ENCODE results near the gene ZCCHC3. TPM values are rescaled to one million over a fixed set of nuclear protein-coding genes. Genes with fewer than 3 reads are reported as not detected.
A peak's percentile ranks its signal among the peaks of the same experiment; 100 is the strongest.

Gene ZCCHC3
- total and polyA plus RNA-seq, 2 experiments from 2014 or later = 26.5 to 66.3 TPM

DNA sequence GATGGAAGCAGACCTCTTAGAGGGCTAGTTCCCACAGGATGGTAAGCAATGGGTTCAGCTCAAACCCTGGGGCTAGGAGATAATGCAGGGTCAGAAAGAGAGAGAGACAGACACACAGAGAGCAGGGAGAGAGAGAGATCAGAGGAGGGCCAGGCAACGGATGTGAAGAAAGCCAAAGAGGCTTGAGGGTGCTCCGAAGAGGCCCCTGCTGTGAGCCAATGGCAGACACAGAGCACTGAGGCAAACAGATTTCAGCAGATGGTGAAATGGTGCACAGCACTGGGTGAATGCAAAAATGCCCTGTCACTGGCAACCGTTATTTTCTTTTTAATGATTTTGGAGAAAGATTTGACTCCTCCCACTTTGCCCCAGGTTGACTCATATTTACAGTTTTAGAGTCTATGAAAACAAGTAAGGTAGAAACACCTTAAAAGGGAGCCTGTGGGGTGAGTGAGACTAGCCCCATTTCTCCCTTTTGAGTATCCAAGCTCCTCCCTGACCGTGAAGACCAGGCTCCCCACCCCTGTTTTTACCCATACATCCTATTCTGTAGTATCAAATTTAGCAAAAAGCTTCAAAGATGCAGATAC, 39.0 kb upstream of the ZCCHC3 start (continued):
- TF ChIP-seq JUNB (IDR thresholded peaks at IDR 0.05; ENCODE audit: unreplicated experiment) = no peak

DNA sequence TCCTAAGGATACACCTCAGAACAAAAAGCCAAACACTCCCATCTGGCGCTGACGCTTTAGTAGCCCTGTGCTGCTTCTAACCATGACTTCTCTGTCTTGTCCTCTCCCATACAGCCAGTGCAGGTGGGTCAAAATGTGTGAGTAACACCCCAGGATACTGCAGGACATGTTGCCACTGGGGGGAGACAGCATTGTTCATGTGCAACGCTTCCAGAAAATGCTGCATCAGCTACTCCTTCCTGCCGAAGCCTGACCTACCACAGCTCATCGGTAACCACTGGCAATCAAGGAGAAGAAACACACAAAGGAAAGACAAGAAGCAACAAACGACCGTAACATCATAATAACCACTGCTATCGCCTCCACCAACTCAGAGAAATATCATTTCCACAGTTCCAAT, 38.4 kb upstream of the ZCCHC3 start:
- DNase-seq (ENCODE audit: low spot score) = peak; percentile 31
- no peaks in the 10 kb centered on the region for H3K79me2 ChIP-seq (replicated peaks; ENCODE audit: insufficient read depth)
- H3K27ac ChIP-seq (ENCODE audit: low read depth) = no peak overlapping the region
- ATAC-seq = peak; percentile 43; the same call in 2 of the 3 replicates
- H3K27me3 ChIP-seq (ENCODE audit: insufficient read depth) = peaks cover 96% of the 10 kb centered on the region
- no peak overlapping the region for H2AFZ ChIP-seq
- no peaks in the 10 kb centered on the region for H3K36me3 ChIP-seq (ENCODE audit: insufficient read depth)
- TF ChIP-seq STAT1 (IDR thresholded peaks at IDR 0.05; ENCODE audit: unreplicated experiment) = no peak
- TF ChIP-seq, protein P1, sequence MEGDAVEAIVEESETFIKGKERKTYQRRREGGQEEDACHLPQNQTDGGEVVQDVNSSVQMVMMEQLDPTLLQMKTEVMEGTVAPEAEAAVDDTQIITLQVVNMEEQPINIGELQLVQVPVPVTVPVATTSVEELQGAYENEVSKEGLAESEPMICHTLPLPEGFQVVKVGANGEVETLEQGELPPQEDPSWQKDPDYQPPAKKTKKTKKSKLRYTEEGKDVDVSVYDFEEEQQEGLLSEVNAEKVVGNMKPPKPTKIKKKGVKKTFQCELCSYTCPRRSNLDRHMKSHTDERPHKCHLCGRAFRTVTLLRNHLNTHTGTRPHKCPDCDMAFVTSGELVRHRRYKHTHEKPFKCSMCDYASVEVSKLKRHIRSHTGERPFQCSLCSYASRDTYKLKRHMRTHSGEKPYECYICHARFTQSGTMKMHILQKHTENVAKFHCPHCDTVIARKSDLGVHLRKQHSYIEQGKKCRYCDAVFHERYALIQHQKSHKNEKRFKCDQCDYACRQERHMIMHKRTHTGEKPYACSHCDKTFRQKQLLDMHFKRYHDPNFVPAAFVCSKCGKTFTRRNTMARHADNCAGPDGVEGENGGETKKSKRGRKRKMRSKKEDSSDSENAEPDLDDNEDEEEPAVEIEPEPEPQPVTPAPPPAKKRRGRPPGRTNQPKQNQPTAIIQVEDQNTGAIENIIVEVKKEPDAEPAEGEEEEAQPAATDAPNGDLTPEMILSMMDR (conservative IDR thresholded peaks at IDR 0.05; ENCODE audit: low read depth in 2 of 2) = peak; percentile 28 to 47; a peak in 2 of 4 replicates
- TF ChIP-seq, protein P2, sequence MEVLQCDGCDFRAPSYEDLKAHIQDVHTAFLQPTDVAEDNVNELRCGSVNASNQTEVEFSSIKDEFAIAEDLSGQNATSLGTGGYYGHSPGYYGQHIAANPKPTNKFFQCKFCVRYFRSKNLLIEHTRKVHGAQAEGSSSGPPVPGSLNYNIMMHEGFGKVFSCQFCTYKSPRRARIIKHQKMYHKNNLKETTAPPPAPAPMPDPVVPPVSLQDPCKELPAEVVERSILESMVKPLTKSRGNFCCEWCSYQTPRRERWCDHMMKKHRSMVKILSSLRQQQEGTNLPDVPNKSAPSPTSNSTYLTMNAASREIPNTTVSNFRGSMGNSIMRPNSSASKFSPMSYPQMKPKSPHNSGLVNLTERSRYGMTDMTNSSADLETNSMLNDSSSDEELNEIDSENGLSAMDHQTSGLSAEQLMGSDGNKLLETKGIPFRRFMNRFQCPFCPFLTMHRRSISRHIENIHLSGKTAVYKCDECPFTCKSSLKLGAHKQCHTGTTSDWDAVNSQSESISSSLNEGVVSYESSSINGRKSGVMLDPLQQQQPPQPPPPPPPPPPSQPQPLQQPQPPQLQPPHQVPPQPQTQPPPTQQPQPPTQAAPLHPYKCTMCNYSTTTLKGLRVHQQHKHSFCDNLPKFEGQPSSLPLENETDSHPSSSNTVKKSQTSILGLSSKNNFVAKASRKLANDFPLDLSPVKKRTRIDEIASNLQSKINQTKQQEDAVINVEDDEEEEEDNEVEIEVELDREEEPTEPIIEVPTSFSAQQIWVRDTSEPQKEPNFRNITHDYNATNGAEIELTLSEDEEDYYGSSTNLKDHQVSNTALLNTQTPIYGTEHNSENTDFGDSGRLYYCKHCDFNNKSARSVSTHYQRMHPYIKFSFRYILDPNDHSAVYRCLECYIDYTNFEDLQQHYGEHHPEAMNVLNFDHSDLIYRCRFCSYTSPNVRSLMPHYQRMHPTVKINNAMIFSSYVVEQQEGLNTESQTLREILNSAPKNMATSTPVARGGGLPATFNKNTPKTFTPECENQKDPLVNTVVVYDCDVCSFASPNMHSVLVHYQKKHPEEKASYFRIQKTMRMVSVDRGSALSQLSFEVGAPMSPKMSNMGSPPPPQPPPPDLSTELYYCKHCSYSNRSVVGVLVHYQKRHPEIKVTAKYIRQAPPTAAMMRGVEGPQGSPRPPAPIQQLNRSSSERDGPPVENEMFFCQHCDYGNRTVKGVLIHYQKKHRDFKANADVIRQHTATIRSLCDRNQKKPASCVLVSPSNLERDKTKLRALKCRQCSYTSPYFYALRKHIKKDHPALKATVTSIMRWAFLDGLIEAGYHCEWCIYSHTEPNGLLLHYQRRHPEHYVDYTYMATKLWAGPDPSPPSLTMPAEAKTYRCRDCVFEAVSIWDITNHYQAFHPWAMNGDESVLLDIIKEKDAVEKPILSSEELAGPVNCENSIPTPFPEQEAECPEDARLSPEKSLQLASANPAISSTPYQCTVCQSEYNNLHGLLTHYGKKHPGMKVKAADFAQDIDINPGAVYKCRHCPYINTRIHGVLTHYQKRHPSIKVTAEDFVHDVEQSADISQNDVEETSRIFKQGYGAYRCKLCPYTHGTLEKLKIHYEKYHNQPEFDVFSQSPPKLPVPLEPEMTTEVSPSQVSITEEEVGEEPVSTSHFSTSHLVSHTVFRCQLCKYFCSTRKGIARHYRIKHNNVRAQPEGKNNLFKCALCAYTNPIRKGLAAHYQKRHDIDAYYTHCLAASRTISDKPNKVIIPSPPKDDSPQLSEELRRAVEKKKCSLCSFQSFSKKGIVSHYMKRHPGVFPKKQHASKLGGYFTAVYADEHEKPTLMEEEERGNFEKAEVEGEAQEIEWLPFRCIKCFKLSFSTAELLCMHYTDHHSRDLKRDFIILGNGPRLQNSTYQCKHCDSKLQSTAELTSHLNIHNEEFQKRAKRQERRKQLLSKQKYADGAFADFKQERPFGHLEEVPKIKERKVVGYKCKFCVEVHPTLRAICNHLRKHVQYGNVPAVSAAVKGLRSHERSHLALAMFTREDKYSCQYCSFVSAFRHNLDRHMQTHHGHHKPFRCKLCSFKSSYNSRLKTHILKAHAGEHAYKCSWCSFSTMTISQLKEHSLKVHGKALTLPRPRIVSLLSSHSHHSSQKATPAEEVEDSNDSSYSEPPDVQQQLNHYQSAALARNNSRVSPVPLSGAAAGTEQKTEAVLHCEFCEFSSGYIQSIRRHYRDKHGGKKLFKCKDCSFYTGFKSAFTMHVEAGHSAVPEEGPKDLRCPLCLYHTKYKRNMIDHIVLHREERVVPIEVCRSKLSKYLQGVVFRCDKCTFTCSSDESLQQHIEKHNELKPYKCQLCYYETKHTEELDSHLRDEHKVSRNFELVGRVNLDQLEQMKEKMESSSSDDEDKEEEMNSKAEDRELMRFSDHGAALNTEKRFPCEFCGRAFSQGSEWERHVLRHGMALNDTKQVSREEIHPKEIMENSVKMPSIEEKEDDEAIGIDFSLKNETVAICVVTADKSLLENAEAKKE (CRISPR knock-in tag; IDR thresholded peaks at IDR 0.05) = no peak
- peaks cover 7% of the 10 kb centered on the region; the same call in 1 of the 3 replicates for H3K4me1 Mint-ChIP-seq
- H3K27ac Mint-ChIP-seq = no peak overlapping the region
- H3K9me2 ChIP-seq (ENCODE audit: insufficient read depth) = no peaks in the 10 kb centered on the region
- H3K9me3 Mint-ChIP-seq = no peaks in the 10 kb centered on the region; the same call in 2 of the 3 replicates
- H3K4me2 ChIP-seq = no peak overlapping the region
- H3K36me3 Mint-ChIP-seq (ENCODE audit: low read depth) = no peaks in the 10 kb centered on the region
- no peaks in the 10 kb centered on the region; the same call in 1 of the 2 replicates for H4K20me1 ChIP-seq (replicated peaks; ENCODE audit: insufficient read depth)
- H3K27me3 Mint-ChIP-seq (ENCODE audit: insufficient read depth, low read depth, poor library complexity) = peaks cover 58% of the 10 kb centered on the region
- no peak overlapping the region for H3K4me3 Mint-ChIP-seq
- H3K4me3 ChIP-seq = no peak overlapping the region
- no peaks in the 10 kb centered on the region for H3K4me1 ChIP-seq (ENCODE audit: insufficient read depth)
- H3F3A ChIP-seq (replicated peaks; ENCODE audit: low read depth) = no peaks in the 10 kb centered on the region

All from GM23338 (cell line).